Ascending aorta (tissue), 2 donors: ENCODE data around the gene WBP4. TPM values are rescaled to one million over a fixed set of nuclear protein-coding genes. Genes with fewer than 3 reads are reported as not detected.
A peak's percentile ranks its signal among the peaks of the same experiment; 100 is the strongest.
"Not testable (repeated sequence)": the region's sequence is repeated elsewhere in the genome, so short reads cannot be mapped to it uniquely, and the experiment has no call there.

ENCODE experiments used
- DNase-seq, 2 donors: peaks; one replicate each; pipeline ENCODE4 v3.0.0-alpha.2; 2019; ENCODE audit warnings: low spot score in 2 of 2
- H3K27ac ChIP-seq, 2 donors: fragments of 200-600 bp; sonication (generic); one replicate each; pipeline ENCODE4 v1.5.1; 2016 to 2017; ENCODE audit warnings: mild to moderate bottlenecking in 1 of 2
- H3K27me3 ChIP-seq: fragments of 200-600 bp; sonication (generic); one replicate; pipeline ENCODE4 v1.5.1; 2017
- H3K36me3 ChIP-seq, 2 donors: fragments of 200-600 bp; sonication (generic); one replicate each; pipeline ENCODE4 v1.5.1; 2016
- H3K4me1 ChIP-seq, 2 donors: fragments of 200-600 bp; sonication (generic); one replicate each; pipeline ENCODE4 v1.5.1; 2016 to 2017; ENCODE audit warnings: mild to moderate bottlenecking in 1 of 2
- H3K4me3 ChIP-seq, 2 donors: fragments of 200-600 bp; sonication (generic); one replicate each; pipeline ENCODE4 v1.5.1; 2016 to 2017; ENCODE audit warnings: mild to moderate bottlenecking in 1 of 2
- H3K9me3 ChIP-seq, 2 donors: fragments of 200-600 bp; sonication (generic); one replicate each; pipeline ENCODE4 v1.5.1; 2016
- intact Hi-C: fragments of 100-400 bp; cut with DNase I; formaldehyde crosslinking; loops from one replicate; pipeline ENCODE4 v1.15.1; 2023
- total RNA-seq: library from RNA; depleted of rRNA; stranded (reverse); fragments of >200 nt; gene quantifications from one replicate; pipeline ENCODE4 v1.1.0, GENCODE V29; 2016
- TF ChIP-seq, protein P1 (sequence below), 3 experiments: fragments of 200-600 bp in 2 of 3; fragments of 450-650 bp in 1 of 3; sonication (generic) in 2 of 3; IDR thresholded peaks; one replicate each; pipeline ENCODE4 v1.5.1; 2016 to 2019; ENCODE audit warnings: antibody characterized with exemption in 3 of 3, mild to moderate bottlenecking in 1 of 3, moderate library complexity in 1 of 3

The WBP4 gene
- total RNA-seq, 1 donor from 2014 or later = 0.96 TPM

DNA sequence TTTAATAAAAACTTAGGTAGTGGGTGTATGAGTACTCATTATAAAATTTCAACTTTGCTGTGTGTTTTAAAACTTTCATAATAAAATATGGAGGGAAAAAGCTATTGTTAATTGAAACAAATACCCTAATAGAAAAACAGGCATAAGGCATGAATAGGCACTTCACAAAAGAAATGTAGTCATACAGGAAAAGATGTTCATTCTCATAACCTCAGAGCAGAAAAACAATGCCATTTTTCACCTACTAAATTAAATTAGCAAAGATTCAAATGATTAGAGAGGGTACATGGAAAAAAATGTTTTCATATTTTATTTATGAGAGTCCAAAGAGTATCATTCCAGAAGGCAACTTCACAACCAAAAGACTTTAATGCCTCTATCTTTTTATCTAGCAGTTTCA, 21.6 kb upstream of the WBP4 start:
- Histone ChIP-seq H3K9me3 (peaks cover 0 to 9% of the 10 kb centered on the region in 2 donors), H3K27ac (no peak overlapping the region), H3K36me3 (no peaks in the 10 kb centered on the region), H3K4me1 (peaks cover 0 to 3% of the 10 kb centered on the region in 2 donors), H3K4me3 (no peak overlapping the region), H3K27me3 (no peaks in the 10 kb centered on the region)
- no peak for DNase-seq
- TF ChIP-seq, protein P1, sequence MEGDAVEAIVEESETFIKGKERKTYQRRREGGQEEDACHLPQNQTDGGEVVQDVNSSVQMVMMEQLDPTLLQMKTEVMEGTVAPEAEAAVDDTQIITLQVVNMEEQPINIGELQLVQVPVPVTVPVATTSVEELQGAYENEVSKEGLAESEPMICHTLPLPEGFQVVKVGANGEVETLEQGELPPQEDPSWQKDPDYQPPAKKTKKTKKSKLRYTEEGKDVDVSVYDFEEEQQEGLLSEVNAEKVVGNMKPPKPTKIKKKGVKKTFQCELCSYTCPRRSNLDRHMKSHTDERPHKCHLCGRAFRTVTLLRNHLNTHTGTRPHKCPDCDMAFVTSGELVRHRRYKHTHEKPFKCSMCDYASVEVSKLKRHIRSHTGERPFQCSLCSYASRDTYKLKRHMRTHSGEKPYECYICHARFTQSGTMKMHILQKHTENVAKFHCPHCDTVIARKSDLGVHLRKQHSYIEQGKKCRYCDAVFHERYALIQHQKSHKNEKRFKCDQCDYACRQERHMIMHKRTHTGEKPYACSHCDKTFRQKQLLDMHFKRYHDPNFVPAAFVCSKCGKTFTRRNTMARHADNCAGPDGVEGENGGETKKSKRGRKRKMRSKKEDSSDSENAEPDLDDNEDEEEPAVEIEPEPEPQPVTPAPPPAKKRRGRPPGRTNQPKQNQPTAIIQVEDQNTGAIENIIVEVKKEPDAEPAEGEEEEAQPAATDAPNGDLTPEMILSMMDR (IDR thresholded peaks at IDR 0.05) = no peak
- intact Hi-C loops = no loop called here

DNA sequence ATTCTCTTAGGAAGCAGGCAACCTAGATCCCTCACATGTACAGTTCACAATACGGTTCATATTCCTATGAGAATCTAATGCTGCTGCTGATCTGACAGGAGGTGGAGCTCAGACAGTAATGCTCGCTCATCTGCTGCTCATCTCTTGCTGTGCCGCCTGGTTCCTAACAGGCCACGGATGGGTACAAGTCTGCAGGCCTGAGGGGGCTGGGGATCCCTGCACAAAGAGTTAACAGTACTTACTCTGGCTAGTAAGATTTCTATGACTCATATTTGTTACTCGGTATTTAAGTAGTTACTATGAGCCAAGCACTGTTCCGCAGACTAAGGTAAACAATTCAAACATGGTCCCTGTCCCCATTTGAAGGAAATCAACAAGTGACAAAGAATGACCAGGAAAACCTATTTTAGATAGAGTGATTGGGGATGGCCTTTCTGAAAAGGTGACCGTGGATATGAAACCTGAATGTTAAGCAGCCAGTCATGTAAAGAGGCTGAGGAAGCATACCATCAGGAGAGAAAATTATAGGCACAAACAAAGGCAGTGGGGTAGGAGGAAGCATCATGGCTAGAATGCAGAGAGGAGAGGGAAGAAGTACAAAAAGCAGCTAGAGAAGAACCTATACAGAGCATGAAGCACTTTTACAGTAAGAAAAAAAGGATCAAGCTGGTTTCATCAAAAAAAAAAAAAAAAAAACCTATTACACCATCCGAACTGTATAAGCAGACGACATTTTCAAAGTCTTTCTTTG, 20.6 kb upstream of the WBP4 start:
- TF ChIP-seq, protein P1 (IDR thresholded peaks at IDR 0.05) = no peak
- H3K4me1 ChIP-seq = peaks cover 0 to 3% of the 10 kb centered on the region in 2 donors
- H3K36me3 ChIP-seq = no peaks in the 10 kb centered on the region
- intact Hi-C loops = no loop called here
- no peak overlapping the region for H3K4me3 ChIP-seq
- peaks cover 0 to 10% of the 10 kb centered on the region in 2 donors for H3K9me3 ChIP-seq
- H3K27ac ChIP-seq = no peak overlapping the region
- no peaks in the 10 kb centered on the region for H3K27me3 ChIP-seq
- DNase-seq = no peak

DNA sequence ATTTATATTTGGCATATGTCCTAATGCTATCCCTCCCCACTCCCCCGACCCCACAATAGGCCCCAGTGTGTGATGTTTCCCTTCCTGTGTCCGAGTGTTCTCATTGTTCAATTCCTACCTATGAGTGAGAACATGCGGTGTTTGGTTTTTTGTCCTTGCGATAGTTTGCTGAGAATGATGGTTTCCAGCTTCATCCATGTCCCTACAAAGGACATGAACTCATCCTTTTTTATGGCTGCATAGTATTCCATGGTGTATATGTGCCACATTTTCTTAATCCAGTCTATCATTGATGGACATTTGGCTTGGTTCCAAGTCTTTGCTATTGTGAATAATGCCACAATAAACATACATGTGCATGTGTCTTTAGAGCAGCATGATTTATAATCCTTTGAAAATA, 18.9 kb upstream of the WBP4 start:
- peaks cover 0 to 10% of the 10 kb centered on the region in 2 donors for H3K9me3 ChIP-seq
- intact Hi-C loops, H3K27ac ChIP-seq: not testable (repeated sequence)

DNA sequence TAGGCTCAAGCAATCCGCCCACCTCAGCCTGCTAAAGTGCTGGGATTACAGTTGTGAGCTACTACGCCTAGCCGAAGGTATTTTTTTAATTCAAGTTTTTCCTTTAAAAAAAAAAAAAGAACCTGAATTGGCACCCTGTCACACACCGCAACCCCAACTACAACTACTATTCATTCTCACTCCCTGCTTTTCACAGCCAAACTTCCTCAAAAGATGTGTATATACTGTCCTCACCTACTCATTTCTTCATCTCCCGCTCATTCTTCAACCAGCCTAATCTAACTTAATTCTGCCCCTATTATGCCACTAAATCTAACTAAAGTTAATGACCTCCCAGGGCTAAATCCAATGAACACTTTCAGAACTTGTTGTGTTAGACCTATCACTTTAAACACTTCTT, 12.7 kb upstream of the WBP4 start:
- no peak overlapping the region for H3K27ac ChIP-seq
- peaks cover 0 to 10% of the 10 kb centered on the region in 2 donors for H3K9me3 ChIP-seq
- H3K4me3 ChIP-seq = no peak overlapping the region
- H3K4me1 ChIP-seq = peaks cover 0 to 11% of the 10 kb centered on the region in 2 donors
- intact Hi-C loops = no loop called here
- DNase-seq = no peak
- TF ChIP-seq, protein P1 (IDR thresholded peaks at IDR 0.05) = no peak
- no peaks in the 10 kb centered on the region for H3K27me3 ChIP-seq
- H3K36me3 ChIP-seq = peaks cover 0 to 10% of the 10 kb centered on the region in 2 donors

More for the DNA sequence above, 18.9 kb upstream of the WBP4 start:
- not testable (repeated sequence) for H3K36me3 ChIP-seq, H3K4me1 ChIP-seq, DNase-seq, H3K27me3 ChIP-seq, H3K4me3 ChIP-seq

DNA sequence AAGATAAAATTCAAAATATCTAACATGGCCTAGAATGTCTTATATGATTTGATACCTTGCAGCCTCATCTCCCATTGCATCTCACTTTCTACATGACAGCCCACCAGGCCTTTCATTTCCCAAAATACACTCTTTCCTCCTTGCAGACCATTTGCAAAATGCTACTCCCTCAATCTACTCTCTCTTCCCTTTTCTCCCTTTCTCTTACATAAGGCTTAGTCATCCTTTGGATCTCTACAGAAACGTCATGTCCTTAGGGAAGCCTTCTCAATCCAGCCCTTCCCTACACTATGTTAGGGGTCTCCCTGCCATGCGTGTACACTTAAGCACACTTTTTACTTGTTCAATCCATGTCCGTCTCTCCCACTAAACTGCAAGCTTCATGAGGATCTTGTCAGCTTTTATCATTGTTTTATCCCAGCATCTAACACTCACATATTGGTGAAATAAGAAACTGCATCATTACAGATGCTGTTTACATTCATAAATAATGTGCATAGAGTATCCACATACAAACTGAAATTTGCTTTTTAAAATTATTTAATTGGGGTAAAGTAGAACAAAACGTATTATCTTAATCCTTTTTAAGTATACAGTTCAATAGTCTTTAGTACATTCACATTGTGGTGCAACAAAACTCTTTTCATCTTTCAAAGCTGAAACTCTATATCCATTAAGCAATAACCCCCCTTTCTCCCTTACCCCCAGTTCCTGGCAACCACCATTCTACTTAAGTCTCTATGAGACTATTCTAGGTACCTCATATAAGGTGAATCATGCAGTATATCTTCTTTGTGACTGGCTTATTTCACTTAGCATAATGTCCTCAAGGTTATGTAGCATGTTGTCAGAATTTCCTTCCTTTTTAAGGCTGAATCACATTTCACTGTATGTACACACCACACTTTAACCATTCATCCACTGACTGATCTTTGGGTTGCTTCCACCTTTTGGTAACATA, 11.5 kb upstream of the WBP4 start:
- Histone ChIP-seq H3K27ac (no peak overlapping the region), H3K4me1 (peaks cover 0 to 11% of the 10 kb centered on the region in 2 donors)
- TF ChIP-seq, protein P1 (IDR thresholded peaks at IDR 0.05) = no peak

DNA sequence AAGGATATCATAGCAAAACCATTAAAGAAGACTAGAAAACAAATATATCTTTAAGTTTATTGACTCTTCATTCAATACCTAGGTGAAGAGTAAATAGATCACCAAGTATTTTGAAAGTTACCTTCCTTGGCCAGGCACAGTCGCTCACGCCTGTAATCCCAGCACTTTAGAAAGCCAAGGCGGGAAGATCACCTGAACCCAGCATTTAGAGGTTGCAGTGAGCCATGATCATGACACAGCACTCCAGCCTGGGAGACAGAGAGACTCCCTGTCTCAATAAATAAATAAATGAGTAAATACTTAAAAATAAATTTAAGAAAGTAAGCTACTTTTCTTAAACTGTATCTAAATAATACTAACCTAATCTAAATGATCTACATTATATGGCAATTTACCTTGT, 8.9 kb upstream of the WBP4 start:
- Histone ChIP-seq H3K4me1 (peaks cover 0 to 29% of the 10 kb centered on the region in 2 donors), H3K36me3 (peaks cover 0 to 8% of the 10 kb centered on the region in 2 donors), H3K4me3 (no peak overlapping the region), H3K9me3 (no peaks in the 10 kb centered on the region), H3K27me3 (no peaks in the 10 kb centered on the region), H3K27ac (peak overlapping the region; percentile 20 to 73)
- TF ChIP-seq, protein P1 (IDR thresholded peaks at IDR 0.05) = no peak
- no peak for DNase-seq
- intact Hi-C loops = no loop called here

More for the DNA sequence above, 11.5 kb upstream of the WBP4 start:
- H3K36me3 ChIP-seq = peaks cover 0 to 10% of the 10 kb centered on the region in 2 donors
- no peak overlapping the region for H3K4me3 ChIP-seq
- DNase-seq = no peak
- H3K9me3 ChIP-seq = peaks cover 0 to under 1% of the 10 kb centered on the region in 2 donors
- no peaks in the 10 kb centered on the region for H3K27me3 ChIP-seq
- intact Hi-C loops = no loop called here
